ENCODE data around the gene MAPKAP1.

Gene MAPKAP1

DNA sequence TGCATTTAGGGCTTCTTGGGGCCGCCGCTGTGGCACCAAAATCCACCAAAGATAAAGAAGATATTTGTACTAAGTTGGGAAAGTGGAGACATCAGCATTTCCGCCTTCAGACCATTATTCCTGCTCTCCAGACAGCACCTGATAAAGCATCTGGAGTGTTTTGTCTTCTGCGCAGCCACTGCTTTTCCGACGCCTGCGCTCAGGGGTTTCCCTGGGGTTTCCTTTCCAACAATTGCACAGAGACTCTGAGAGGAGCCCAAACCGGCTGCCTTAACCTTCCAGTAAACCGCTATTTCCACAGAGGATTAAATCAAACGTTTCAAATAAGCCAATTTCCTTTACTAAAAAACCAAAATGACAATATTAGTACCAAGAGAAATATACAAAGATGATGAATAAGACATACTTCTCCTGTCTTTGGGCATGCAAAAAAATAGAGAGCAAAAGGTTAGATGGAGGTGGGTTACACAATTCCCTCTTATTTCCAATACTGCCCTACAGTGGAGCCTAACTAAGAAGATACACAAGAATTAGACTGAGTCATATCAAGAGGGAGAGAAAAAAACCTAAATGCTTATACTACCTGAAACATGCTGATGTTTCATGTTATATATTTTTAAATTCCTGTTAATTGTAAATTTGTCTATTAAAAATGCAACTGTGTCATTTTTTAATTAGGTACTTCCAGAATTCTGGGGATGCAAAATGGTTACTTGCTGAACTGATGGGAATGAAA, 98.4 kb downstream of the MAPKAP1 start:
- DNase-seq (ENCODE audit: insufficient read length, low spot score) (no peak), FAIRE-seq (no peak)
- TF ChIP-seq PAX5 (IDR thresholded peaks at IDR 0.05; ENCODE audit: insufficient read depth, low read length, severe bottlenecking) (no peak), SPI1 (IDR thresholded peaks at IDR 0.05; ENCODE audit: low read depth, low read length) (no peak), POU2F2 (IDR thresholded peaks at IDR 0.05; ENCODE audit: low read depth, low read length) (no peak), TAF1 (IDR thresholded peaks at IDR 0.05; ENCODE audit: low read depth, low read length) (no peak), POLR2A (IDR thresholded peaks at IDR 0.05; ENCODE audit: low read depth, low read length) (no peak), POLR2AphosphoS5 (IDR thresholded peaks at IDR 0.05; ENCODE audit: low read depth, low read length) (no peak)

- FAIRE-seq (no peak), DNase-seq (ENCODE audit: insufficient read length, low spot score) (no peak)
- no peak for TF ChIP-seq POLR2A (IDR thresholded peaks at IDR 0.05; ENCODE audit: low read depth, low read length)
- TF ChIP-seq TAF1 (IDR thresholded peaks at IDR 0.05; ENCODE audit: low read depth, low read length), result no peak
- no peak for TF ChIP-seq POLR2AphosphoS5 (IDR thresholded peaks at IDR 0.05; ENCODE audit: low read depth, low read length)
- TF ChIP-seq POU2F2 (IDR thresholded peaks at IDR 0.05; ENCODE audit: low read depth, low read length), result no peak
- no peak for TF ChIP-seq SPI1 (IDR thresholded peaks at IDR 0.05; ENCODE audit: low read depth, low read length)
These were observed 102.8 kb downstream of the MAPKAP1 start for GRCh38 chr9:125604196-125604595.

DNA sequence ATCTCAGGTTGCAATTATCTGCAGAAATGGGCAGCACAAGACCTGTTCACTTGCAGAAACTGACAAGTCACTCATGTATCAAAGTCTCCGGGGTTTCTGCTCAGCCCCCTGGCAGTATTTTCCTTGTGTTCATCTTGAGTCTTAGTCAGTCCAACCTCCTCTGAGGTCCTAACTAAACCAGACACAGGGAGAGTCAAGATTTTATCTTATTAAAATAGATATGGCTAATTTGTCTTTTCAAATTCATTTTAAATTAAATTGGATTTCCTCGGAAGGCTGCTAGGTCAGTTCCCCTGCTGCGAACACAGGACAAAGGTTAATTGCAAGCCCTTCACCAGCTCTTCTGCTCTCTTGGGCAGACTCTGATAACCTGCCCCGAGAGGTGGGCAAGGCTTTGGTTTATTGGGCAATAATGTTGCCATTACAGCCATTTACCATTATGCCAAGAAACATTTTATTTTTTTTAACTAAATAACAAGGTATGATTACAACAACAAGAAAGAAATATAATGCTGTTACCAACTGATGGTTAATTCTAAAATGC, 103.5 kb downstream of the MAPKAP1 start:
- no peak for DNase-seq (ENCODE audit: insufficient read length, low spot score)
- TF ChIP-seq TAF1 (IDR thresholded peaks at IDR 0.05; ENCODE audit: low read depth, low read length) (no peak), POLR2AphosphoS5 (IDR thresholded peaks at IDR 0.05; ENCODE audit: low read depth, low read length) (no peak), POLR2A (IDR thresholded peaks at IDR 0.05; ENCODE audit: low read depth, low read length) (no peak), POU2F2 (IDR thresholded peaks at IDR 0.05; ENCODE audit: low read depth, low read length) (no peak), PAX5 (IDR thresholded peaks at IDR 0.05; ENCODE audit: insufficient read depth, low read length, severe bottlenecking) (no peak), SPI1 (IDR thresholded peaks at IDR 0.05; ENCODE audit: low read depth, low read length) (no peak)
- FAIRE-seq, result no peak

DNA sequence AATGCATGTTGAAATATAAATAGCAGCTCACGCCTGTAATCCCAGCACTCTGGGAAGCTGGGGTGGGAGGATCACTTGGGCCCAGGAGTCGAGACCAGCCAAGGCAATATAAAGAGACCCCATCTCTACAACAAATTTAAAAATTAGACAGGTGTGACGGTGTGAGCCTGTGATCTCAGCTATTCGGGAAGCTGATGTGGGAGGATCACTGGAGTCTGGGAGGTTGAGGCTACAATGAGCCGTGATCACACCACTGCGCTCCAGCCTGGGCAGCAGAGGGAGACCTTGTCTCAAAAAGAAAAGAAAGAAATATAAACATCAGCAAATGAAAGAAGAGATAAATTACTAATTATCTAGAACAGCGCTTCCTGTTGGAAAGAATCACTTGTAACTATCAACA, 105.0 kb downstream of the MAPKAP1 start:
- TF ChIP-seq TAF1 (IDR thresholded peaks at IDR 0.05; ENCODE audit: low read depth, low read length), result no peak
- TF ChIP-seq PAX5 (IDR thresholded peaks at IDR 0.05; ENCODE audit: insufficient read depth, low read length, severe bottlenecking), result no peak
- no peak for TF ChIP-seq POLR2A (IDR thresholded peaks at IDR 0.05; ENCODE audit: low read depth, low read length)
- TF ChIP-seq SPI1 (IDR thresholded peaks at IDR 0.05; ENCODE audit: low read depth, low read length), result no peak
- no peak for TF ChIP-seq POLR2AphosphoS5 (IDR thresholded peaks at IDR 0.05; ENCODE audit: low read depth, low read length)
- TF ChIP-seq POU2F2 (IDR thresholded peaks at IDR 0.05; ENCODE audit: low read depth, low read length), result no peak
- DNase-seq (ENCODE audit: insufficient read length, low spot score) (no peak), FAIRE-seq (no peak)

- FAIRE-seq, result no peak
- no peak for DNase-seq (ENCODE audit: insufficient read length, low spot score)
- no peak for TF ChIP-seq POLR2A (IDR thresholded peaks at IDR 0.05; ENCODE audit: low read depth, low read length)
- TF ChIP-seq SPI1 (IDR thresholded peaks at IDR 0.05; ENCODE audit: low read depth, low read length), result no peak
- TF ChIP-seq PAX5 (IDR thresholded peaks at IDR 0.05; ENCODE audit: insufficient read depth, low read length, severe bottlenecking), result no peak
- no peak for TF ChIP-seq TAF1 (IDR thresholded peaks at IDR 0.05; ENCODE audit: low read depth, low read length)
- no peak for TF ChIP-seq POU2F2 (IDR thresholded peaks at IDR 0.05; ENCODE audit: low read depth, low read length)
- no peak for TF ChIP-seq POLR2AphosphoS5 (IDR thresholded peaks at IDR 0.05; ENCODE audit: low read depth, low read length)
These were observed 106.8 kb downstream of the MAPKAP1 start for GRCh38 chr9:125600194-125600593.

DNA sequence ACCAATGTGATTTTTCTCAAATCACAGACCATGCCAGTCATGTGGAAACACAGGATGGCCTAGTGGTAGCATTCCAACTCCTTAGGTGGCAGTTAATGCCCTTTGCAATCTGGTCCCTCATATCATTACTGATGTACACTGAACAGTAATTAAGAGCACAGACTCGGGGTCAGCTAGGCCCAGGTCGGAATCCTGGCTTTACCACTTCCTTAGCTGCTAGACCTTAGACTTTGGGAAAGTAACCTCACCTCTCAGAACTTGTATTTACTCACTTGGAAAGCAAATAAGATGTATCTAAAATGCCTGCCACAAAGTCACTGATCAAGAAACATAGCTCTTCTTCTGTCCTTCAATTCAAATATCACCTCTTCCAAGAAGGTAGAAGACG, 112.8 kb downstream of the MAPKAP1 start:
- DNase-seq (ENCODE audit: insufficient read length, low spot score), result no peak
- no peak for FAIRE-seq
- TF ChIP-seq POLR2A (IDR thresholded peaks at IDR 0.05; ENCODE audit: low read depth, low read length), result no peak
- TF ChIP-seq TAF1 (IDR thresholded peaks at IDR 0.05; ENCODE audit: low read depth, low read length), result no peak
- no peak for TF ChIP-seq POLR2AphosphoS5 (IDR thresholded peaks at IDR 0.05; ENCODE audit: low read depth, low read length)
- TF ChIP-seq PAX5 (IDR thresholded peaks at IDR 0.05; ENCODE audit: insufficient read depth, low read length, severe bottlenecking), result no peak
- TF ChIP-seq POU2F2 (IDR thresholded peaks at IDR 0.05; ENCODE audit: low read depth, low read length), result no peak
- TF ChIP-seq SPI1 (IDR thresholded peaks at IDR 0.05; ENCODE audit: low read depth, low read length), result no peak

GRCh38 chr9:125593581-125594222, 113.3 kb downstream of the MAPKAP1 start:
- FAIRE-seq, result no peak

GRCh38 chr9:125591888-125592287, 115.1 kb downstream of the MAPKAP1 start:
- no peak for FAIRE-seq
- TF ChIP-seq SPI1 (IDR thresholded peaks at IDR 0.05; ENCODE audit: low read depth, low read length) (no peak), TAF1 (IDR thresholded peaks at IDR 0.05; ENCODE audit: low read depth, low read length) (no peak), PAX5 (IDR thresholded peaks at IDR 0.05; ENCODE audit: insufficient read depth, low read length, severe bottlenecking) (no peak), POU2F2 (IDR thresholded peaks at IDR 0.05; ENCODE audit: low read depth, low read length) (no peak), POLR2A (IDR thresholded peaks at IDR 0.05; ENCODE audit: low read depth, low read length) (no peak), POLR2AphosphoS5 (IDR thresholded peaks at IDR 0.05; ENCODE audit: low read depth, low read length) (no peak)

More at GRCh38 chr9:125593581-125594222, 113.3 kb downstream of the MAPKAP1 start:
- DNase-seq (ENCODE audit: insufficient read length, low spot score), result no peak
- TF ChIP-seq POLR2A (IDR thresholded peaks at IDR 0.05; ENCODE audit: low read depth, low read length) (no peak), SPI1 (IDR thresholded peaks at IDR 0.05; ENCODE audit: low read depth, low read length) (no peak), POLR2AphosphoS5 (IDR thresholded peaks at IDR 0.05; ENCODE audit: low read depth, low read length) (no peak), PAX5 (IDR thresholded peaks at IDR 0.05; ENCODE audit: insufficient read depth, low read length, severe bottlenecking) (no peak), POU2F2 (IDR thresholded peaks at IDR 0.05; ENCODE audit: low read depth, low read length) (no peak), TAF1 (IDR thresholded peaks at IDR 0.05; ENCODE audit: low read depth, low read length) (no peak)

DNA sequence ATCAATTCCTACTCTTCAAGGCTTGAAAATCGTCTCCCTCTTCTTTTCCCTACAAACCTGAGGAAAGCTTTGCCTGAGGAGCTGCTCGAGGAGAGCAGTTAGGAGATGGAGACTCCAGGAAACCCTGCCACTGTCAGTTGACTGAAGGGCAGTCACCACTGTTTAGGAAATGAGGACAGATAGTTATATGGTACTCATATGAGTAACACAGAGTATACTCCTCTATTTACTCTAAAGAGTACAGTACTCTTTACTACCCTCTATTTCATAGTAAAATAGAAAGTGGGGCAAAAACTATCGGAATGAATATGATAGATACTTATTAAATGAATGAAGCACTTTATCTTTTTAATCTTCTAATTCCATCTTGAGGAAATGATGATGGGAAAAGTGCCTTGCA, 115.8 kb downstream of the MAPKAP1 start:
- TF ChIP-seq PAX5 (IDR thresholded peaks at IDR 0.05; ENCODE audit: insufficient read depth, low read length, severe bottlenecking) (no peak), SPI1 (IDR thresholded peaks at IDR 0.05; ENCODE audit: low read depth, low read length) (no peak)
- no peak for FAIRE-seq

More at GRCh38 chr9:125591888-125592287, 115.1 kb downstream of the MAPKAP1 start:
- DNase-seq (ENCODE audit: insufficient read length, low spot score), result no peak

More for the DNA sequence above, 115.8 kb downstream of the MAPKAP1 start:
- no peak for DNase-seq (ENCODE audit: insufficient read length, low spot score)
